SJCRH30 (cell line): ENCODE data around the gene LARP1B. TPM values are rescaled to one million over a fixed set of nuclear protein-coding genes. Genes with fewer than 3 reads are reported as not detected.

Experiments
- DNase-seq, 2 experiments: peaks; one replicate each; pipeline ENCODE4 v3.0.0-alpha.2; 2015 to 2020
- H3K27ac ChIP-seq: fragments of 250-450 bp; sonication (Bioruptor Pico); 2 replicates; pipeline ENCODE4 v1.5.1; 2020; ENCODE audit warnings: mild to moderate bottlenecking, moderate library complexity
- H3K27me3 ChIP-seq: fragments of 250-450 bp; sonication (Bioruptor Pico); 2 replicates; pipeline ENCODE4 v1.5.1; 2020; ENCODE audit warnings: mild to moderate bottlenecking, moderate library complexity
- H3K36me3 ChIP-seq: fragments of 250-450 bp; sonication (Bioruptor Pico); 2 replicates; pipeline ENCODE4 v1.5.1; 2020; ENCODE audit warnings: mild to moderate bottlenecking, moderate library complexity
- H3K4me1 ChIP-seq: fragments of 250-450 bp; sonication (Bioruptor Pico); 2 replicates; pipeline ENCODE4 v1.5.1; 2020; ENCODE audit warnings: mild to moderate bottlenecking, moderate library complexity
- H3K4me3 ChIP-seq: fragments of 250-450 bp; sonication (Bioruptor Pico); 2 replicates; pipeline ENCODE4 v1.5.1; 2020; ENCODE audit warnings: mild to moderate bottlenecking, moderate library complexity
- H3K9me3 ChIP-seq: fragments of 250-450 bp; sonication (Bioruptor Pico); replicated peaks from 2 replicates; pipeline ENCODE4 v1.5.1; 2020; ENCODE audit warnings: mild to moderate bottlenecking, moderate library complexity
- total RNA-seq: library from RNA; depleted of rRNA; stranded (reverse); fragments of >200 nt; shearing (Covaris generic); gene quantifications from 2 replicates; pipeline ENCODE4 v1.2.3, GENCODE V29; 2014

The LARP1B gene
- total RNA-seq, 1 experiment from 2014 or later = 31.8 TPM

DNA sequence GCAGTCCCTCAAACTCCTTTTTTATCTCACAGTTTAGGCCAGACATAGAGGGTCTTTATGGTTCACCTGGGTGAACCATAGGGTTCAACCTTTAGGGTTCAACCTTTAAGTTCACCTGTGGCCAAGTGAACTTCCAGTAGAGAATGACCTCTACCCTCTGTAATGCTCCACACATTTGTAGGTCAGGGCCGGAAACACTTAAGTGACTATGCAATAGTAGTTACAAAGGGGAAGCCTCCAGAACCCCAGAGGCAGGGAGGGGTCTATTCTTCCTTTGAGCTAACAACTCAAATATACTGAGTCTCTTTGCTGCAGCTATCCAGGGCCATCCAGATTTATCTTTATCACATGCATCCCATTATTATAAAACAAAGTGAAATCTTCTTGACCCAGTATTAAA lies 100.0 kb downstream of the LARP1B start:
- no peaks in the 10 kb centered on the region for H3K9me3 ChIP-seq
- H3K4me3 ChIP-seq = no peak overlapping the region
- H3K27ac ChIP-seq = no peak overlapping the region
- no peak for DNase-seq
- H3K4me1 ChIP-seq = no peaks in the 10 kb centered on the region
- no peaks in the 10 kb centered on the region for H3K27me3 ChIP-seq
- no peaks in the 10 kb centered on the region for H3K36me3 ChIP-seq

GRCh38 chr4:128162434-128162833 lies 101.3 kb downstream of the LARP1B start:
- H3K4me3 ChIP-seq = no peak overlapping the region
- no peaks in the 10 kb centered on the region for H3K27me3 ChIP-seq
- no peak overlapping the region for H3K27ac ChIP-seq
- no peaks in the 10 kb centered on the region for H3K9me3 ChIP-seq
- no peaks in the 10 kb centered on the region for H3K36me3 ChIP-seq
- no peaks in the 10 kb centered on the region for H3K4me1 ChIP-seq
- DNase-seq = no peak

- Histone ChIP-seq H3K36me3 (no peaks in the 10 kb centered on the region), H3K9me3 (no peaks in the 10 kb centered on the region), H3K4me1 (no peaks in the 10 kb centered on the region), H3K27me3 (no peaks in the 10 kb centered on the region), H3K4me3 (no peak overlapping the region), H3K27ac (no peak overlapping the region)
- DNase-seq = peak in 1 of 2 experiments; percentile 2
Observed at GRCh38 chr4:128163177-128164117, 102.3 kb downstream of the LARP1B start.

DNA sequence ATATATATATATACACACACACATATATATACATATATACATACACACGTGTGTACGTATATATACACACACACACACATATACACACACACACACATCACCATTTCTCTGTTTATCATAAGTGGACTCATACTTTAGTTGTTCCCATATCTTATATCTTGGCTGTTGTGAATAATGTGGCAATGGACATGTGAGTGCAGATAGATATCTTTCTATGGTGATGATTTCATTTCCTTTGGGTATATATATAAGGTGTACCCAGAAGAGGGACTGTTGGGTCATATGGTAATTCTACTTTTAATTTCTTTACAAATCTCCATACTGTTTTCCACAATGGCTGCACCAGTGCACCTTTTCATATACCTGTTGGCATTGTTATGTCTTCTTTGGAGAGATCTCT lies 105.9 kb downstream of the LARP1B start:
- H3K27ac ChIP-seq = no peak overlapping the region
- no peaks in the 10 kb centered on the region for H3K9me3 ChIP-seq
- DNase-seq = no peak

GRCh38 chr4:128168701-128169100 lies 107.6 kb downstream of the LARP1B start:
- Histone ChIP-seq H3K9me3 (no peaks in the 10 kb centered on the region), H3K27ac (no peak overlapping the region), H3K36me3 (no peaks in the 10 kb centered on the region), H3K27me3 (no peaks in the 10 kb centered on the region), H3K4me1 (no peaks in the 10 kb centered on the region), H3K4me3 (no peak overlapping the region)
- DNase-seq = no peak

More for the DNA sequence above, 105.9 kb downstream of the LARP1B start:
- H3K36me3 ChIP-seq = no peaks in the 10 kb centered on the region
- no peaks in the 10 kb centered on the region for H3K27me3 ChIP-seq
- no peaks in the 10 kb centered on the region for H3K4me1 ChIP-seq
- no peak overlapping the region for H3K4me3 ChIP-seq

- H3K36me3 ChIP-seq = no peaks in the 10 kb centered on the region
- H3K27me3 ChIP-seq = no peaks in the 10 kb centered on the region
- H3K27ac ChIP-seq = no peak overlapping the region
- no peak for DNase-seq
- H3K4me3 ChIP-seq = no peak overlapping the region
- H3K9me3 ChIP-seq = no peaks in the 10 kb centered on the region
- H3K4me1 ChIP-seq = no peaks in the 10 kb centered on the region
Observed at GRCh38 chr4:128169245-128169644, 108.1 kb downstream of the LARP1B start.

GRCh38 chr4:128176643-128177042 lies 115.5 kb downstream of the LARP1B start:
- Histone ChIP-seq H3K36me3 (no peaks in the 10 kb centered on the region), H3K27me3 (no peaks in the 10 kb centered on the region), H3K9me3 (no peaks in the 10 kb centered on the region), H3K4me1 (no peaks in the 10 kb centered on the region), H3K27ac (no peak overlapping the region), H3K4me3 (no peak overlapping the region)
- no peak for DNase-seq

- H3K4me1 ChIP-seq = no peaks in the 10 kb centered on the region
- no peaks in the 10 kb centered on the region for H3K27me3 ChIP-seq
- H3K9me3 ChIP-seq = no peaks in the 10 kb centered on the region
- no peak overlapping the region for H3K27ac ChIP-seq
- no peak overlapping the region for H3K4me3 ChIP-seq
- H3K36me3 ChIP-seq = no peaks in the 10 kb centered on the region
- DNase-seq = no peak
Observed at GRCh38 chr4:128177498-128177897, 116.4 kb downstream of the LARP1B start.

- no peak for DNase-seq
- H3K4me1 ChIP-seq = peaks cover 2% of the 10 kb centered on the region; the same call in 1 of the 2 replicates
- no peak overlapping the region for H3K27ac ChIP-seq
- H3K4me3 ChIP-seq = no peak overlapping the region
- H3K27me3 ChIP-seq = no peaks in the 10 kb centered on the region
- H3K36me3 ChIP-seq = no peaks in the 10 kb centered on the region
- H3K9me3 ChIP-seq = 0 out of 2 replicates have a peak, but pooled peaks cover 4% of the 10 kb centered on the region
Observed at GRCh38 chr4:128186623-128187022, 125.5 kb downstream of the LARP1B start.

GRCh38 chr4:128191115-128191781 lies 130.1 kb downstream of the LARP1B start:
- no peak overlapping the region for H3K27ac ChIP-seq

DNA sequence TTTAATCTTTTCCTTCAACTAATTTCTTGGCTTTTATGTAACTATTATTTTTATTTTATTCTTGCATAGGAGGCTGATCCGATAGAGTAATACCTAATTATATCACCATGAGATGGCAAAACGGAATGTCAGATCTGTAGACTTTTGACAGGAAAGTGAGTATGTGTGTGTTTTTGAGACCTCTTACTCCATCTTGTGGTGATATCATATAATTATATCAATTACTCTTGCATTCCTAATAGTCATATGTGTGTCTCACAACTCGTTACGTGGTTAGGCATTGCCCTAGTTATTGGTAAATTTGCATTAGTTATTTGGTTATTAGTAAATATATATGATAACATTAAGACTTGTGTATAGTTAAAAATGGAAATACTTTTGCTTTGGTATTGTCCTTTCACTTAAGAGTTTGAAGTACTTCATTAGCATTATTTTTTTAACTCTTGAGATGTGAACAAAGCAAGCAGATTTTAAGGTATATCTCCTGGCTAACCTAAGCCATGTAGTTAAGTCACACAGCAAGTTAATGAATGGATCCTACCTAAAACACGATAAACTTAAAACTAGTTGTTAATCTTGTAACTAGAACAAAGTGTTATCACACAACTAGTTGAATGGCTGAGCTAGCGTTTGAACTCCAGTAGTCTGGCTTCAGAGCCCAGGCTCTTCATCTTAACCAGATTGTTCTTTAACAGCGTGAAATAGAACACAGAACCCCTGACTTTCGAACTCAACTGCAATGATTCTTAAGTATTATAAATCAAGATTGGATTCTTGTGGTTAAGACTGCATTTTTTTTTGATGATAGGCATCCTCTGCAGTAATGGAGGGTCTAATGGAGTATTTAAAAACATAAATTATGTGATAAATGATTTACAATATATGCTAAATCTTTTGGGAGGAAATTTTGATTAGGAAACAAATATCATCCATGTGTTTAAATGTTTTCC lies 159.4 kb downstream of the LARP1B start:
- Histone ChIP-seq H3K36me3 (no peaks in the 10 kb centered on the region), H3K4me1 (peaks cover 13% of the 10 kb centered on the region), H3K27me3 (no peaks in the 10 kb centered on the region), H3K27ac (no peak overlapping the region), H3K4me3 (no peak overlapping the region), H3K9me3 (no peaks in the 10 kb centered on the region)
- peak in 1 of 2 experiments; percentile 42 for DNase-seq

More at GRCh38 chr4:128191115-128191781, 130.1 kb downstream of the LARP1B start:
- Histone ChIP-seq H3K4me1 (peaks cover 2% of the 10 kb centered on the region; the same call in 1 of the 2 replicates), H3K36me3 (no peaks in the 10 kb centered on the region), H3K4me3 (no peak overlapping the region), H3K9me3 (no peaks in the 10 kb centered on the region), H3K27me3 (no peaks in the 10 kb centered on the region)
- DNase-seq = peak; percentile 62 to 80

DNA sequence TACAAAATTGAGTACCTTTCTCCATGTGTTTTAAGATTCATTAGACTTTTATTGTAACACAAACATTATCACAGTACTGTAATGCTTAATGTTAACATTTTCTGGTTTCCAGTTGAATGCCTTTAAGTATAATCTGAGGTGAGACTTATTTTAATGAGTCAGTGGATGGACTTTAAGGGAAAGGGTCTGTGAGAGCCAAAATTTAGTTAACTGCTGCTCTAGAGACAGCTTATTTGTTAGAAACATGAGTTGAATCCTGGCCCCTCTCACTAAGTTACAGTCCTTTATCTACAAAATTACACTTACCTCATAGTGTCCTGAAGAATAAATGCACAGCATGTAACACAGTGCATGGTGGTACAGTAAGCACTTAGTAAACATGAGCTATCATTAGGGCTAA lies 160.5 kb downstream of the LARP1B start:
- no peak overlapping the region for H3K27ac ChIP-seq
- no peaks in the 10 kb centered on the region for H3K9me3 ChIP-seq
- peaks cover 18% of the 10 kb centered on the region for H3K4me1 ChIP-seq
- DNase-seq = no peak
- no peaks in the 10 kb centered on the region for H3K27me3 ChIP-seq
- H3K36me3 ChIP-seq = no peaks in the 10 kb centered on the region
- no peak overlapping the region for H3K4me3 ChIP-seq

DNA sequence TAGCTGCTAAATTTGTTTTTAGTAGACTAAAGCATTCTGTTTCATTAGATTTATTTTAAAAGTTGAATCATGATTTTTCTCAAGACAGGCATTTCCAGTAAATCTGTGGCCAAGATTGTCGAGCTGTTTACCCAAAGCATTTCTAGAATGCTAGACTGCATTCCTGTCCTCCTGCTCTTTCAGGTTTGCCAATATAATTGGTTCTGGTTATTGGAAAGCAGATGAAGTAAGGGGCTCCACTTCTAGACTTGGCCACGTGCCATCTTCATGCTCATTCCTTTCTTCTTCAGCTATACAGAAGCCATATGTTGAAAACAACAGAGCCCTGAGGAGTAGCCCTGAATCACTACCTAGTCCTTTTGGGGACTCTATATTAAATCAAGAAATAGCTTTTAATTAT lies 164.0 kb downstream of the LARP1B start:
- H3K4me3 ChIP-seq = no peak overlapping the region
- H3K27ac ChIP-seq = peak overlapping the region; percentile 31; the same call in 1 of the 2 replicates
- peak; percentile 70 to 74 for DNase-seq
- H3K4me1 ChIP-seq = peaks cover 37% of the 10 kb centered on the region
- no peaks in the 10 kb centered on the region for H3K27me3 ChIP-seq
- no peaks in the 10 kb centered on the region for H3K36me3 ChIP-seq
- H3K9me3 ChIP-seq = no peaks in the 10 kb centered on the region

- Histone ChIP-seq H3K4me3 (no peak overlapping the region), H3K9me3 (no peaks in the 10 kb centered on the region), H3K36me3 (no peaks in the 10 kb centered on the region), H3K27me3 (no peaks in the 10 kb centered on the region), H3K27ac (peak overlapping the region; percentile 32; the same call in 1 of the 2 replicates), H3K4me1 (peaks cover 33% of the 10 kb centered on the region)
- DNase-seq = peak; percentile 31 to 57
Observed at GRCh38 chr4:128227991-128228571, 167.0 kb downstream of the LARP1B start.
